Skeletal muscle cell (primary cell): ENCODE measurements around the gene LYST.
"Not testable (repeated sequence)": the region's sequence is repeated elsewhere in the genome, so short reads cannot be mapped to it uniquely, and the experiment has no call there.

Experiments used
- DNase-seq: peaks from one replicate; pipeline ENCODE4 v3.0.0-alpha.2; 2010; ENCODE audit warnings: low read depth
- H3K4me3 ChIP-seq: 2 replicates; pipeline ENCODE4 v1.5.1; 2011; ENCODE audit warnings: low read depth, mild to moderate bottlenecking, control low read depth, low read length, moderate library complexity

LYST gene

GRCh38 chr1:235625340-235625739 lies 241.4 kb downstream of the LYST start:
- DNase-seq, result no peak
- no peak overlapping the region for H3K4me3 ChIP-seq

GRCh38 chr1:235624721-235625333 lies 241.9 kb downstream of the LYST start:
- no peak overlapping the region for H3K4me3 ChIP-seq
- DNase-seq, result no peak

DNA sequence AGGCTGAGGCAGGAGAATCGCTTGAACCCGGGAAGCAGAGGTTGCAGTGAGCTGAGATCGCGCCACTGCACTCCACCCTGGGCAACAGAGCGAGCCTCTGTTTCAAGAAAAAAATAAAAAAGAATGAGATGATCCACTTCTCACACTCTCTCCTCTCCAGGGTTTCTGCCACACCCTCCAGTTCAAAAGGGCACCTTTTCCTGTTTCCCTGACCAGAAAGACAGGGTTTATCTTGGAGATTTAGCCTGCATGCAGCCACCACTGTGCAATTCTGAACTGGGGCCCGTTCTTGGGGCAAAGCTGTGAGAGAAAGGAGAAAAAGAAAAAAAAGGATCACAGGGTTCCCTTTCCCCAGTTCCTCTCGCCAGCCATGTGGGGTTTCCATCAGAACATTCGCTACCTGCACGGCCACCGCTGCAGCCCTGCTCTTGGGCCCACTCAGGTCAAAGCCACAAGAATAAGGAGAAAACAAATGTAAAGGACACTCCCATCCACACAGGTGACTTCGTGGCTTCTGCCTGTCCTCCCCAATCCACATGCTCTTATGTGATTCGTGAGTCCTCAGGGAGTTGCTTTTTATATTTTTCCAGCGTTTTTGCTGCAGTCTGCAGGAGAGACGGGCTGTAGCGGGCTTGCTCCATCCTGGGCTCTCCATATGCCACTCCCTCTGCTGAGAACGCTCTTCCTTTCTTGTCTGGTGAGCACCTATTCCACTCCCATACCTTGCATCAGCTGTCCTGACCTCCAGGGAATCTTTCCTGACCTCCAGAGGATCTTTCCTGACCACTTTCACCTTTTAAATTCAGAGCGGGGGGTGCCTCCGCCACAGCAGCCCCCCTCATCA lies 243.5 kb downstream of the LYST start:
- no peak for DNase-seq
- H3K4me3 ChIP-seq, result no peak overlapping the region

- not testable (repeated sequence) for DNase-seq, H3K4me3 ChIP-seq
Observed at GRCh38 chr1:235619149-235619548, 247.6 kb downstream of the LYST start.

- no peak for DNase-seq
- H3K4me3 ChIP-seq, result no peak overlapping the region
Observed at GRCh38 chr1:235617808-235618207, 248.9 kb downstream of the LYST start.

- DNase-seq, result no peak
- no peak overlapping the region for H3K4me3 ChIP-seq
Observed at GRCh38 chr1:235617140-235617539, 249.6 kb downstream of the LYST start.

DNA sequence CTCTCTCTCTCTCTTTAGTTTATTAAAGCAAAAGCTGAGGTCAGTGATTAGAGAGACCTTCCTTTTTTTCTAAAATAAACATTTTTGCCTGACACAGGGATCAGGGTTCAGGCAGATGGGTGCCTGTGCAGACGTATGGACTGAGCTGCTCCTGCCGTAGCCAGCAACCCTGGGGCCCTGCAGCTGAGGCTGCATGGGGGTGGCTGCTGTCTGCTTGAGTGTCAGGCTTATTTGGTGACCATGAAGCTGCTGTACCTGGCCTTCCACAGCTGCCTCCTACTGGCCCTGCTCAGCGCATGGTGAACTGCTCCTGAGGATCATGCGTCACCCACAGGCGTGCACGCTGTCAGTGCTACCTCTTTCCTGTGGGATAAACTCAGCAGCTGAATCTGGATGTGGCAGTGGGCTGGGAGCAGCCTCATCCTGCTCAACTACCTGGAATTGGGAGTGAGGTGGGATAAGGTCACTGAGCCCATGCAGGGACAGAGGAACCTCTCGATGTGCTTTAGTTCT lies 252.2 kb downstream of the LYST start:
- DNase-seq, result no peak
- H3K4me3 ChIP-seq, result no peak overlapping the region

- DNase-seq, result no peak
- no peak overlapping the region for H3K4me3 ChIP-seq
Observed at GRCh38 chr1:235613602-235614001, 253.1 kb downstream of the LYST start.

- DNase-seq, result no peak
- no peak overlapping the region for H3K4me3 ChIP-seq
Observed at GRCh38 chr1:235612761-235613160, 253.9 kb downstream of the LYST start.
